ENCODE measurements around the gene PHF12. TPM values are rescaled to one million over a fixed set of nuclear protein-coding genes. Genes with fewer than 3 reads are reported as not detected.

The PHF12 gene
- total and polyA plus RNA-seq, 2 of the 8 experiments (the other 6 are each of a cell fraction or from before 2014, with no cell fraction given): 38.8 to 65.7 TPM

- no peak for FAIRE-seq
- peaks cover 2 to 11% (median 10%) of the 10 kb centered on the region in 4 experiments; a peak in 5 of 7 replicates for H3K4me1 ChIP-seq (replicated peaks in 1 of 4; ENCODE audit: control insufficient read depth in 3 of 4, insufficient read depth in 4 of 4, low read length in 3 of 4)
- no peak overlapping the region for H3K4ac ChIP-seq (replicated peaks; ENCODE audit: insufficient read length, low read depth, low read length)
Observed at GRCh38 chr17:28944343-28944742, 7.0 kb downstream of the PHF12 start.

More at GRCh38 chr17:28944343-28944742, 7.0 kb downstream of the PHF12 start:
- no peak overlapping the region for H2BK15ac ChIP-seq (ENCODE audit: low read length)
- ChIA-PET POLR2A (ENCODE audit: partially characterized antibody) (interaction anchor here (0.9 to 6.3 kb wide), 4 partner anchors 9 to 219 kb away, joined by 3 to 73 read pairs (median 4); no protein-coding TSS in a partner anchor), CTCF (ENCODE audit: partially characterized antibody) (interaction anchor here (1.2 to 1.8 kb wide), 3 partner anchors 10 to 42 kb away, joined by 3 to 10 read pairs (median 6); partner anchors contain the start of gene DHRS13)
- no peak overlapping the region for H4K5ac ChIP-seq (ENCODE audit: insufficient read length, low read depth, low read length)
- no peak overlapping the region for H3K4me2 ChIP-seq (ENCODE audit: insufficient read depth in 1 of 2, low read depth in 2 of 2, low read length in 2 of 2)
- H3K14ac ChIP-seq (ENCODE audit: insufficient read length): no peak overlapping the region
- no peak overlapping the region for H2BK120ac ChIP-seq (replicated peaks; ENCODE audit: low read depth, low read length)
- no peak overlapping the region for H2AFZ ChIP-seq (ENCODE audit: low read length)
- no peak overlapping the region for H2BK20ac ChIP-seq (ENCODE audit: low read length)
- H3K56ac ChIP-seq (replicated peaks; ENCODE audit: insufficient read length, low read depth, low read length): no peak overlapping the region
- no peak overlapping the region for H3K9ac ChIP-seq (replicated peaks in 1 of 4; ENCODE audit: extremely low read depth in 1 of 4, low read depth in 3 of 4, low read length in 3 of 4)
- peaks cover 70 to 100% of the 10 kb centered on the region in 2 experiments for H3K79me2 ChIP-seq (ENCODE audit: control insufficient read depth in 1 of 2, insufficient read depth in 2 of 2, low read length in 2 of 2)
- H4K91ac ChIP-seq (replicated peaks; ENCODE audit: insufficient read length, low read length): no peak overlapping the region
- 91% methylated on average over 4 of the region's 4 CpGs; no CpG with 5 or more reads in 1 of the 2 experiments for WGBS, 2 experiments (ENCODE audit: extremely low coverage in 1 of 2, insufficient coverage in 1 of 2, insufficient read length in 1 of 2, insufficient replicate concordance in 2 of 2, low coverage in 1 of 2, low lambda C conversion rate in 2 of 2, missing lambda C conversion rate in 1 of 2)
- H2BK5ac ChIP-seq (ENCODE audit: low read depth, low read length): no peak overlapping the region
- no peak overlapping the region for H3K4me3 ChIP-seq (ENCODE audit: extremely low read depth in 1 of 4, insufficient read depth in 2 of 4, low read depth in 3 of 4, low read length in 4 of 4)
- peaks cover 6% of the 10 kb centered on the region for H3K79me1 ChIP-seq (ENCODE audit: low read depth, low read length)
- peaks cover 15 to 18% of the 10 kb centered on the region in 2 experiments for H4K20me1 ChIP-seq (replicated peaks in 1 of 2; ENCODE audit: control insufficient read depth in 1 of 2, insufficient read depth in 2 of 2, low read length in 2 of 2)
- H3K23me2 ChIP-seq (ENCODE audit: low read depth, low read length): no peaks in the 10 kb centered on the region; the same call in 1 of the 2 replicates
- H3K23ac ChIP-seq (ENCODE audit: insufficient read length): no peak overlapping the region
- H2AK5ac ChIP-seq (ENCODE audit: low read depth, low read length): no peak overlapping the region
- H3K9me3 ChIP-seq (ENCODE audit: insufficient read depth in 2 of 2, low read depth in 1 of 2, low read length in 1 of 2): no peaks in the 10 kb centered on the region
- TF ChIP-seq SP4 (IDR thresholded peaks at IDR 0.05; ENCODE audit: low read length) (no peak), SIRT6 (IDR thresholded peaks at IDR 0.05; ENCODE audit: low read length) (no peak), JUN (IDR thresholded peaks at IDR 0.05; ENCODE audit: low read depth, low read length) (no peak), EP300 (IDR thresholded peaks at IDR 0.05; ENCODE audit: borderline replicate concordance in 1 of 2, low read depth in 2 of 2, low read length in 2 of 2) (no peak), HDAC6 (IDR thresholded peaks at IDR 0.05; ENCODE audit: low read depth, low read length) (no peak), NRF1 (IDR thresholded peaks at IDR 0.05; ENCODE audit: low read depth, low read length) (no peak), CHD1 (IDR thresholded peaks at IDR 0.05; ENCODE audit: low read depth, low read length) (no peak)
- no peak overlapping the region for H2BK12ac ChIP-seq (ENCODE audit: low read depth, low read length)
- H3K27ac ChIP-seq (ENCODE audit: low read depth, low read length): no peak overlapping the region
- no peaks in the 10 kb centered on the region for H3K27me3 ChIP-seq (replicated peaks in 1 of 4; ENCODE audit: control insufficient read depth in 3 of 4, extremely low read depth in 1 of 4, insufficient read depth in 3 of 4, low read length in 3 of 4)
- no peak overlapping the region for H3K18ac ChIP-seq (ENCODE audit: extremely low read depth, low read length)
- no peak overlapping the region for H4K8ac ChIP-seq (ENCODE audit: extremely low read depth, insufficient read depth, low read length)
- no peak for DNase-seq (ENCODE audit: low read depth in 1 of 2, low spot score in 2 of 2)
- H3K36me3 ChIP-seq (ENCODE audit: control insufficient read depth in 2 of 4, insufficient read depth in 4 of 4, low read length in 3 of 4): peaks cover 0 to 29% (median 4%) of the 10 kb centered on the region in 4 experiments; a peak in 4 of 8 replicates
